Measurements from ENCODE around the gene MID1. TPM values are rescaled to one million over a fixed set of nuclear protein-coding genes. Genes with fewer than 3 reads are reported as not detected.

Gene MID1
- total RNA-seq, 1 experiment from 2014 or later = 32.4 TPM

- ChIA-PET CTCF (no interaction called here), POLR2A (no interaction called here)
- in situ Hi-C loops (cut with HindIII; ENCODE audit: low pct_unique_long_range_greater_than_20kb, low sequenced_read_pairs) (no loop called here), intact Hi-C loops (cut with micrococcal nuclease; ENCODE audit: unreplicated experiment) (no loop called here)
- Histone ChIP-seq H3K36me3 (ENCODE audit: control insufficient read depth, insufficient read depth, low read length) (no peaks in the 10 kb centered on the region), H3K4me3 (ENCODE audit: low read depth in 2 of 2, low read length in 2 of 2) (no peak overlapping the region), H3K9me3 (ENCODE audit: control insufficient read depth, insufficient read depth, low read depth, low read length) (no peaks in the 10 kb centered on the region), H3K27me3 (ENCODE audit: control insufficient read depth, insufficient read depth, low read length) (no peaks in the 10 kb centered on the region), H3K27ac (ENCODE audit: low read length) (no peak overlapping the region), H3K4me1 (ENCODE audit: control insufficient read depth, insufficient read depth, low read length) (no peaks in the 10 kb centered on the region)
- DNase-seq (ENCODE audit: low read depth, low spot score) = no peak
- no TSS peak for BruUV-seq (replicated peaks)
- TF ChIP-seq SIN3A (IDR thresholded peaks at IDR 0.05; ENCODE audit: borderline replicate concordance, insufficient read depth, low read depth, low read length) = no peak
- no peak for ATAC-seq
These were observed 94.8 kb downstream of the MID1 start for GRCh38 chrX:10525381-10526120.

- intact Hi-C loops (cut with micrococcal nuclease; ENCODE audit: unreplicated experiment) (no loop called here), in situ Hi-C loops (cut with HindIII; ENCODE audit: low pct_unique_long_range_greater_than_20kb, low sequenced_read_pairs) (no loop called here)
- H3K27ac ChIP-seq (ENCODE audit: low read length) = no peak overlapping the region
- TF ChIP-seq SIN3A (IDR thresholded peaks at IDR 0.05; ENCODE audit: borderline replicate concordance, insufficient read depth, low read depth, low read length) = no peak
- TF ChIP-seq REST (IDR thresholded peaks at IDR 0.05; ENCODE audit: insufficient read depth in 1 of 2, low read depth in 2 of 2, low read length in 1 of 2) = no peak
- TF ChIP-seq POLR2AphosphoS5 (IDR thresholded peaks at IDR 0.05; ENCODE audit: low read depth, low read length) = no peak
- no peak for TF ChIP-seq CTCF (IDR thresholded peaks at IDR 0.05)
- TF ChIP-seq TCF7L2 (IDR thresholded peaks at IDR 0.05; ENCODE audit: low read depth, low read length) = no peak
- ChIA-PET POLR2A (no interaction called here), CTCF (no interaction called here)
- no peaks in the 10 kb centered on the region for H3K4me1 ChIP-seq (ENCODE audit: control insufficient read depth, insufficient read depth, low read length)
- H3K4me3 ChIP-seq (ENCODE audit: low read depth in 2 of 2, low read length in 2 of 2) = no peak overlapping the region
- H3K36me3 ChIP-seq (ENCODE audit: control insufficient read depth, insufficient read depth, low read length) = no peaks in the 10 kb centered on the region
- no peaks in the 10 kb centered on the region for H3K9me3 ChIP-seq (ENCODE audit: control insufficient read depth, insufficient read depth, low read depth, low read length)
- DNase-seq (ENCODE audit: low read depth, low spot score) (no peak), ATAC-seq (no peak)
- BruUV-seq (replicated peaks) = no TSS peak
- H3K27me3 ChIP-seq (ENCODE audit: control insufficient read depth, insufficient read depth, low read length) = no peaks in the 10 kb centered on the region
These were observed 95.8 kb downstream of the MID1 start for GRCh38 chrX:10524578-10524977.

DNA sequence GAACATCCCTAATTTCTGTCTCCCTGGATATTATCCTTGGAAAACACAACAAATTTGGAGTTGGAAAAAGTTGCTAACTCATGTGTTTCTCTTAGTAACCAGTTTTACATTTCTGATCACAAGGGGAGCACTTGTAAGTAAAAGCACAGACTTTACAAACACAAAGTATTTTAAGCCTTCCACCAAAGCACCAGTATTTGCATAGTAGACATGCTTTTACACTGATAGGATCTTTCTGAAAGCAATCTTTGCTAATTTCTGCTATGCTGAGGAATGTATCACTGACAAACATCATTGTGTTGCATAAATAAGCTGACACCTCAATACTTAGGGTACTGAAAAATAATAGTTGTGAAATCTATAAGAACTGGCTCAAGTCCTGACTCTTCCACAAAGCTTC is 100.6 kb downstream of the MID1 start:
- CTCF ChIA-PET = no interaction called here
- TF ChIP-seq REST (IDR thresholded peaks at IDR 0.05; ENCODE audit: insufficient read depth in 1 of 2, low read depth in 2 of 2, low read length in 1 of 2) = no peak
- TF ChIP-seq TCF7L2 (IDR thresholded peaks at IDR 0.05; ENCODE audit: low read depth, low read length) = no peak
- TF ChIP-seq CTCF (IDR thresholded peaks at IDR 0.05) = no peak
- no peak for TF ChIP-seq POLR2AphosphoS5 (IDR thresholded peaks at IDR 0.05; ENCODE audit: low read depth, low read length)
- no peak for TF ChIP-seq SIN3A (IDR thresholded peaks at IDR 0.05; ENCODE audit: borderline replicate concordance, insufficient read depth, low read depth, low read length)
- POLR2A ChIA-PET = no interaction called here
- ATAC-seq = no peak
- intact Hi-C loops (cut with micrococcal nuclease; ENCODE audit: unreplicated experiment) = no loop called here
- no peaks in the 10 kb centered on the region for H3K36me3 ChIP-seq (ENCODE audit: control insufficient read depth, insufficient read depth, low read length)
- H3K27ac ChIP-seq (ENCODE audit: low read length) = no peak overlapping the region
- H3K4me1 ChIP-seq (ENCODE audit: control insufficient read depth, insufficient read depth, low read length) = no peaks in the 10 kb centered on the region
- H3K27me3 ChIP-seq (ENCODE audit: control insufficient read depth, insufficient read depth, low read length) = no peaks in the 10 kb centered on the region
- in situ Hi-C loops (cut with HindIII; ENCODE audit: low pct_unique_long_range_greater_than_20kb, low sequenced_read_pairs) = no loop called here
- no TSS peak for BruUV-seq (replicated peaks)
- no peak overlapping the region for H3K4me3 ChIP-seq (ENCODE audit: low read depth in 2 of 2, low read length in 2 of 2)
- DNase-seq (ENCODE audit: low read depth, low spot score) = no peak
- H3K9me3 ChIP-seq (ENCODE audit: control insufficient read depth, insufficient read depth, low read depth, low read length) = no peaks in the 10 kb centered on the region
